ENCODE measurements around the gene NFASC.
A peak's percentile ranks its signal among the peaks of the same experiment; 100 is the strongest.

NFASC gene

DNA sequence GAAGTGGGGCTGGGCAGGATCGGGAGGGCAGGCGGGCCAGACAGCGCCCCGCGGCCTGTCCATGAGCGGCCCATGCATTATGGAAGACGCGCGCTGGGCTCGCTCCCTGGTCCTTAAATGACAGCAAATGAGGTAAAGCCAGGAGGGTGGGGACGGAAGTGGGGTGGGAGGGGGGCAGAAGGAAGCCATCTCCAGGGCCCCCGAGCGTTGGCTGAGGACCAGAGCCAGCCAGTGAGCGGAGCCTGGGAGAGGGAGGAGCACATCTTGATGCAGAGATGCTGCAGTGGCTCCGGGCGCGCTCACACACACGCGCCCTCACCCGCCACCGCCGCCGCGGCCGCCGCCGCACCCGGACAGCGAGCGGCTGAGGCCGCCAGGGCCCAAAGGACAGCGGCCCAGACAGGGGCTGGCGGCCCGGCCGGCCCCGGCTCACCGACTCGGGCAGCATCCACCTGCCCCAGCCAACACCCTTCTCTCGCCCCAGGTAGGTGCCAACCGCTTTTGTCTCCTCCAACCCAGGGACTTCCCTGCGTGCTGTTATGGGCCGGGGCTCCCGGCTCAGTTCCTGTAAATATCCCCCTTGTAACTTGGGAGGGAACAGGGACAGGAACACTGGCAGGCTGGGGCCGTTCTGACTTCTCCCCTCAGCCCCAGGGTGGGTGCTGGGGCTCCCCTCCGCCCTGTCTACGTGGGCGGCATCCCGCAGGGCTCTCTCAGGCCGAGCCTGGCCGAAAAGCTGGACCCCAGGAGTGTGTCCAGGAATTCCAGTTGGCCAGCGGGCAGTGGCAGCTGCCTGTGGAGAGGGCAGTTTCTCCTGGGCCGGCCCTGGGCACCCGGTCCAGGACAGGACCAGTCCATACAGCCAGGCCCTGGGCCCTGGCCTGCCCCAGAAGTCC is 172.5 kb downstream of the NFASC start, which contains the start of gene CNTN2 (continued):
- TF ChIP-seq ZNF513 (tag by site-specific recombination; IDR thresholded peaks at IDR 0.05) (no peak), ZBTB7A (tag by site-specific recombination; IDR thresholded peaks at IDR 0.05; ENCODE audit: low read depth) (no peak), ZNF174 (tag by site-specific recombination; IDR thresholded peaks at IDR 0.05) (no peak), ZNF214 (tag by site-specific recombination; IDR thresholded peaks at IDR 0.05; ENCODE audit: borderline replicate concordance) (no peak), ZNF501 (tag by site-specific recombination; IDR thresholded peaks at IDR 0.05) (no peak)

- no peaks in the 10 kb centered on the region for H3K4me1 ChIP-seq (ENCODE audit: control insufficient read depth, insufficient read depth, low read length)
- CTCF ChIA-PET = interaction anchor here (0.6 kb wide), 1 partner anchor 17 kb away, joined by 4 read pairs; no protein-coding TSS in a partner anchor
- POLR2A ChIA-PET = no interaction called here
Measured at GRCh38 chr1:205043866-205044265, 173.2 kb downstream of the NFASC start.

GRCh38 chr1:205044741-205045140 is 174.1 kb downstream of the NFASC start:
- ChIA-PET CTCF (interaction anchor here (0.7 kb wide), 1 partner anchor 43 kb away, joined by 5 read pairs; no protein-coding TSS in a partner anchor), POLR2A (no interaction called here)
- Histone ChIP-seq H3K36me3 (ENCODE audit: control insufficient read depth in 2 of 2, insufficient read depth in 1 of 2, low read length in 2 of 2) (no peaks in the 10 kb centered on the region), H3K9me3 (ENCODE audit: control insufficient read depth, insufficient read depth, low read depth, low read length) (no peaks in the 10 kb centered on the region), H3K4me3 (ENCODE audit: low read depth, low read length) (no peak overlapping the region), H3K4me1 (ENCODE audit: control insufficient read depth, insufficient read depth, low read length) (no peaks in the 10 kb centered on the region), H3K27ac (ENCODE audit: extremely low read depth, low read depth, low read length) (no peak overlapping the region)
- TF ChIP-seq REST (tag by site-specific recombination; IDR thresholded peaks at IDR 0.05) (peak; percentile 96), SCRT2 (tag by site-specific recombination; IDR thresholded peaks at IDR 0.05) (peak; percentile 45; the same call in 1 of the 2 replicates), SCRT1 (tag by site-specific recombination; IDR thresholded peaks at IDR 0.05; ENCODE audit: borderline replicate concordance) (peak; percentile 40; the same call in 1 of the 2 replicates)
- TF ChIP-seq, protein P1, sequence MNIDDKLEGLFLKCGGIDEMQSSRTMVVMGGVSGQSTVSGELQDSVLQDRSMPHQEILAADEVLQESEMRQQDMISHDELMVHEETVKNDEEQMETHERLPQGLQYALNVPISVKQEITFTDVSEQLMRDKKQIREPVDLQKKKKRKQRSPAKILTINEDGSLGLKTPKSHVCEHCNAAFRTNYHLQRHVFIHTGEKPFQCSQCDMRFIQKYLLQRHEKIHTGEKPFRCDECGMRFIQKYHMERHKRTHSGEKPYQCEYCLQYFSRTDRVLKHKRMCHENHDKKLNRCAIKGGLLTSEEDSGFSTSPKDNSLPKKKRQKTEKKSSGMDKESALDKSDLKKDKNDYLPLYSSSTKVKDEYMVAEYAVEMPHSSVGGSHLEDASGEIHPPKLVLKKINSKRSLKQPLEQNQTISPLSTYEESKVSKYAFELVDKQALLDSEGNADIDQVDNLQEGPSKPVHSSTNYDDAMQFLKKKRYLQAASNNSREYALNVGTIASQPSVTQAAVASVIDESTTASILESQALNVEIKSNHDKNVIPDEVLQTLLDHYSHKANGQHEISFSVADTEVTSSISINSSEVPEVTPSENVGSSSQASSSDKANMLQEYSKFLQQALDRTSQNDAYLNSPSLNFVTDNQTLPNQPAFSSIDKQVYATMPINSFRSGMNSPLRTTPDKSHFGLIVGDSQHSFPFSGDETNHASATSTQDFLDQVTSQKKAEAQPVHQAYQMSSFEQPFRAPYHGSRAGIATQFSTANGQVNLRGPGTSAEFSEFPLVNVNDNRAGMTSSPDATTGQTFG (tag by site-specific recombination; IDR thresholded peaks at IDR 0.05; ENCODE audit: borderline replicate concordance) = no peak

More at GRCh38 chr1:205043866-205044265, 173.2 kb downstream of the NFASC start:
- Histone ChIP-seq H3K36me3 (ENCODE audit: control insufficient read depth in 2 of 2, insufficient read depth in 1 of 2, low read length in 2 of 2) (no peaks in the 10 kb centered on the region), H3K4me3 (ENCODE audit: low read depth, low read length) (no peak overlapping the region), H3K9me3 (ENCODE audit: control insufficient read depth, insufficient read depth, low read depth, low read length) (no peaks in the 10 kb centered on the region), H3K27ac (ENCODE audit: extremely low read depth, low read depth, low read length) (no peak overlapping the region)
- TF ChIP-seq ZNF19 (tag by site-specific recombination; IDR thresholded peaks at IDR 0.05; ENCODE audit: low read depth) (no peak), ZNF366 (tag by site-specific recombination; conservative IDR thresholded peaks at IDR 0.05) (no peak), OSR2 (tag by site-specific recombination; IDR thresholded peaks at IDR 0.05) (no peak), ZNF548 (tag by site-specific recombination; IDR thresholded peaks at IDR 0.05) (no peak), ZBTB21 (tag by site-specific recombination; IDR thresholded peaks at IDR 0.05) (no peak)
- TF ChIP-seq, protein P2, sequence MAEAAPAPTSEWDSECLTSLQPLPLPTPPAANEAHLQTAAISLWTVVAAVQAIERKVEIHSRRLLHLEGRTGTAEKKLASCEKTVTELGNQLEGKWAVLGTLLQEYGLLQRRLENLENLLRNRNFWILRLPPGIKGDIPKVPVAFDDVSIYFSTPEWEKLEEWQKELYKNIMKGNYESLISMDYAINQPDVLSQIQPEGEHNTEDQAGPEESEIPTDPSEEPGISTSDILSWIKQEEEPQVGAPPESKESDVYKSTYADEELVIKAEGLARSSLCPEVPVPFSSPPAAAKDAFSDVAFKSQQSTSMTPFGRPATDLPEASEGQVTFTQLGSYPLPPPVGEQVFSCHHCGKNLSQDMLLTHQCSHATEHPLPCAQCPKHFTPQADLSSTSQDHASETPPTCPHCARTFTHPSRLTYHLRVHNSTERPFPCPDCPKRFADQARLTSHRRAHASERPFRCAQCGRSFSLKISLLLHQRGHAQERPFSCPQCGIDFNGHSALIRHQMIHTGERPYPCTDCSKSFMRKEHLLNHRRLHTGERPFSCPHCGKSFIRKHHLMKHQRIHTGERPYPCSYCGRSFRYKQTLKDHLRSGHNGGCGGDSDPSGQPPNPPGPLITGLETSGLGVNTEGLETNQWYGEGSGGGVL (tag by site-specific recombination; IDR thresholded peaks at IDR 0.05) = no peak
- TF ChIP-seq, protein P1 (tag by site-specific recombination; IDR thresholded peaks at IDR 0.05; ENCODE audit: borderline replicate concordance) = no peak
